Glomerular visceral epithelial cell (primary cell): ENCODE data around the gene SPSB2.
"Not testable (repeated sequence)": the region's sequence is repeated elsewhere in the genome, so short reads cannot be mapped to it uniquely, and the experiment has no call there.

Experiments
- DNase-seq: peaks from one replicate; pipeline ENCODE4 v3.0.0-alpha.2; 2016; ENCODE audit errors: extremely low spot score

The SPSB2 gene

DNA sequence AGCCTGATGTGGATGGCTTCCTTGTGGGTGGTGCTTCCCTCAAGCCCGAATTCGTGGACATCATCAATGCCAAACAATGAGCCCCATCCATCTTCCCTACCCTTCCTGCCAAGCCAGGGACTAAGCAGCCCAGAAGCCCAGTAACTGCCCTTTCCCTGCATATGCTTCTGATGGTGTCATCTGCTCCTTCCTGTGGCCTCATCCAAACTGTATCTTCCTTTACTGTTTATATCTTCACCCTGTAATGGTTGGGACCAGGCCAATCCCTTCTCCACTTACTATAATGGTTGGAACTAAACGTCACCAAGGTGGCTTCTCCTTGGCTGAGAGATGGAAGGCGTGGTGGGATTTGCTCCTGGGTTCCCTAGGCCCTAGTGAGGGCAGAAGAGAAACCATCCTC is 2.8 kb downstream of the SPSB2 start:
- DNase-seq = not testable (repeated sequence)

DNA sequence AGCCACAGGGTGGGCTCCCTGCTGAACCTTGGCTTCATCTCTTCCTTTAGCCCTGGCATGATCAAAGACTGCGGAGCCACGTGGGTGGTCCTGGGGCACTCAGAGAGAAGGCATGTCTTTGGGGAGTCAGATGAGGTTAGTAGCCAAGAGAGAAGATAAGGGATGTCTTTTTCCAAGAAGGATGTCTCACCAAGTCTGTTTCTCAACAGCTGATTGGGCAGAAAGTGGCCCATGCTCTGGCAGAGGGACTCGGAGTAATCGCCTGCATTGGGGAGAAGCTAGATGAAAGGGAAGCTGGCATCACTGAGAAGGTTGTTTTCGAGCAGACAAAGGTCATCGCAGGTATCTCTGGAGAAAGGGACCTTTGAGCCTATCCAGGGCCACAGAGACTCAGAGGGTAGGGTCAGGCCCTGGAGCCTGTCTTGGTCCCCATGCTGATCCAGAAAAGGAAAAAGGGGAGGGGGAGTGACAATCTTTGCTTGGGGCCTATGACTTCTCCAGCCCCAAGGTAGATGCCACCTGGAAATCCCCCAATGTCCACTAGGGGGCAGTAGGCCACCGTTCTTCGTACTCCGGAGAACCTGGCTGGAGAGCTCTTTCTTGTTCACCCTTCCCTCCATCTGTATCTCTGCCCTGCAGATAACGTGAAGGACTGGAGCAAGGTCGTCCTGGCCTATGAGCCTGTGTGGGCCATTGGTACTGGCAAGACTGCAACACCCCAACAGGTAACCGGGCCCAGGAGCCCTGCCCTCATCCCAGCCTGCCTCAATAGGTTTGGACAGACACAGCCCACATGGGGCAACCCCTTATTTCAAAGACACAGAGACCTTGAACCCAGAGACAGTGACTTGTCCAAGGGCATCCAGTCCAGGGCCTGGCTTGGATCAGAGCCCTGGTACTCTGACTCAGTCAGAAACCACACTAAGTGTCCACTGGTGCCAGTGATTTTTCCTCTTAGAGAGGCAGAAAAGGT is 3.8 kb downstream of the SPSB2 start:
- peak; percentile 81 for DNase-seq

DNA sequence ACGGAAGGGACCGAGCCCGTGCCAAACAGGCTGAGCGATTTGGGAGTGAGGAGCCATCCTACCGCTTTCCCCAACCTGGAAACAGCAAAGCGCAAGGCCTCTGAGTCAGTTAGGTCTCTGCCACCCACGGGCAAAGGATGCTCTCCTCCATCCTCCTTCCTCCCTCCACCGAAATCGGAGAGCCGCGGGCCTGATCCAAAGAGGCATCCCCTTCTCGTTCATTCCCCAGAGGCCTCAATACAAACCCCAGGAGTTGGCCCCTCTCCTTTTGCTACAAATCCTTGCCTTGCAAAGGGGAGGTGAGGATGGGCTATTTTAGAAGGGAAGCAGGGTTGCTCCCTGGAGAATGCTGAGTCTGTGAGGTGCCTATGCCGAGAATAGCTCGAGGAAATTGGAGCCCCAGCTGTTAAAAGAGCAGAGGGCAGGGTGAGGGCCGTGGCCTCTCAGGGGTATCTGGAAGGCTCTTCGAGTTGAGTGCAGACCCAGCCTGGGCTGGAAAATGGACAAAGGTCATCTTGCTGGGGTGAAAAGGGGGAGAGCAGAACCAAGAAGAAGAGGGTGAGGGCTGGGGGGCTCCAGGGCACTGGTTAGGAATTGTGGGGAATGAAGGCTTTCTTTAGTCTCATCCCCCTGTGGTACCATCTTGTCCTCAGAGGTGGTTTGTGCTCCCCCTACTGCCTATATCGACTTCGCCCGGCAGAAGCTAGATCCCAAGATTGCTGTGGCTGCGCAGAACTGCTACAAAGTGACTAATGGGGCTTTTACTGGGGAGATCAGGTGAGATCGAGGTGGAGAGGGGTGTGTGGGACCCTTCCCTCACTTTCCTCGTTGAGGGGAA is 4.7 kb downstream of the SPSB2 start:
- DNase-seq = no peak

DNA sequence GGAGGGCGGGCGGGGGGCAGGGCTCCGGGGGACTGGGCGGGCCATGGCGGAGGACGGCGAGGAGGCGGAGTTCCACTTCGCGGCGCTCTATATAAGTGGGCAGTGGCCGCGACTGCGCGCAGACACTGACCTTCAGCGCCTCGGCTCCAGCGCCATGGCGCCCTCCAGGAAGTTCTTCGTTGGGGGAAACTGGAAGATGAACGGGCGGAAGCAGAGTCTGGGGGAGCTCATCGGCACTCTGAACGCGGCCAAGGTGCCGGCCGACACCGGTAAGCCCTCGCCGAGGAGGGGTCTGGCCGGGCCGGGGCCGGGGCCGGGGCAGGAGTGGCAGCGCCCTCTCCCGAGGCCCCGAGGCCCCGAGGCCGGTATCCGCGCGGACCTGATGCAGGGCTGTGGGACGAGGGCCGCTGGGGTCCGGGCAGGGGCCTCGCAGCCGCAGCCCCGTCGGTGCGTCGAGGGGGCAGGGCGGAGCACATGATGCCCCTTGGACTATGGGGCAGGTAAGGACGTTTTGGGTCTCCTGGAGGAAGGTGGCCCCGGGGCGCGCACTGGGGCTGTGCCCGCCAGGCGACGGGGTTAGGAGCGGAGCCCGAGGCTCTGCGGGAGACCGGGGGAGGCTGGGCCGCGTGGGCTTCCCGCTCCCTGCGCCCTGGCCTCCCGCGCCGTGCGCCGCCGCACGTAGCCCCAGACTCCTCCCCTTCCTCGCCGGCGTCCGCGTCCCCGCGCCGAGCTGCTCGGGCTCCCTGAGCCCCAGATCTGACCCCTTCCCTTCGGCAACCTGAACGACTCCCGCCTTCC is 5.5 kb downstream of the SPSB2 start, which contains the start of gene TPI1:
Gene TPI1 (plus strand): TSS at position 119 of the 798 bp plus-strand sequence. CDS start 36 bp downstream, at position 155.
- DNase-seq = peak; percentile 88

DNA sequence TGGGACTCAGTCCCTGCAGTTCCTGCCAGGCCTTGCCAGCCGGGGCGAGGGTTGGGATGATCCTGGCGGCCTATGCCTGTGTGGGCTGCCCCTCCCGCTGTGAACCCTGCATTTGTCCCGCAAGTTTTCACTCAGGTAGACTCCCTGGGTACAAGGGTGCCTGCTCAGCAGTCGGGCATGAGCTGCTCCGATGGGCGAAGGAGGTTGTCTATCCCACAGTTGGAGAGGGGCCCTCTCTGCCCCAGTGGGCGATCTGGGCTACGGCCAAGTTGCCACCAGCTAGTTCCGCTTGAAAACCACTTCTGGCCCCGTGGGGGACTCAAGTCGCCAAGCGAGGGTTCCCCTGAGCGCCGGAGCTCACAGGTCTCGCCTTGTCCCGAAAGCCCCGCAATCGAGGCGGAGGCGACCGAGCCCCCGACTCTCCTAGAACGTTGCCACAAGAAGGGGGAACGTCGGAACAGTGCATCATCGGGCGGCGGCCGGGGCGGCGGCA is 6.1 kb downstream of the SPSB2 start:
- no peak for DNase-seq

DNA sequence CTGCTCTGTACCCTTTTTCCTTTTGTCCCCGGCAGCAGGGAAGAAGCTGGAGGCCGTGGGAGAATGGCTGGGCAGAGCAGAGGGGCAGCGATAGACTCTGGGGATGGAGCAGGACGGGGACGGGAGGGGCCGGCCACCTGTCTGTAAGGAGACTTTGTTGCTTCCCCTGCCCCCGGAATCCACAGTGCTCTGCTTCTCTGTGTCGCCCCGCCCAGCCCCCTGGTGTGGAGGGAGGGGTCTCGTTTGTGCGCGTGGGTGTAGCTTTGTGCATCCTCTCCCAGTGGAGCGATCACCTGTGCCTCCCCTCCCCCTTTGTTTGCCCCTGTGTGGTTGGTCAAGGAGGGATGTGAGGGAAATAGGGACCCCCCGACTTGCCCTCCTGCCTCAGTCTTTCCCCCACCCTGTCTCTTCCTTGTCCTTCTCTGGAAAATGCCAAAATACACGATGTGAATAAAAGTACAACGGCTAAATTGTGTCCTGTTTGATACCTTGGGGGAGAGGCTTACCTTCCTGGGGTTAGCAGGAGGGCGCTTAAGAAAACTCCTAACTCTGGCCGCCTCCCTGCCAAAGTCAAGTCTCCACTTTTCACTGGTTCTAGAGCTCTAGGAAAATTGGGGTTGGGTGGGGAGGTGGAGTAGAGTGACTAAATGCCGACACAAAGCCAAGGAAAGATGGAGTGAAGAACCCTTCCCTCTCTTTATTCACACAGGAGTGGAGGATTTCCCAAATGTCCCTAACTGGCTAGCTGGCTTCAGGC is 6.8 kb downstream of the SPSB2 start:
- DNase-seq = no peak

DNA sequence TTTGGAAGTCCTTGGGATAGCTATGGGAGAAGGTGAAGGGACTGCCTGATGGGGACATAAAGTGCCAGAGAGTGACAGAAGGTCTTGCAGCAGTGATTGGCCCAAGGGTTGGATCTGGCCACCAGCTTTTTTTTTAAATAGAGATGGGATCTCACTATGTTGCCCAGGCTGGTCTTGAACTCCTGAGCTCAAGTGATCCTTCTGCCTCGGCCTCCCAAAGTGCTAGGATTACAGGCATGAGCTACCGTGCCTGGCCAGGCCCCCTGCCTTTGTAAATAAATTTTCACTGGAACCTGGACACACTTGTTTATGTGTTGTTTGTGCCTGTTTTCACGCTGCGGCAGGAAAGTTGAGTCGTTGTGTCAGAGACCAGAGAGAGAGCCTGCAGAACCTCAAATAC is 7.8 kb downstream of the SPSB2 start:
- not testable (repeated sequence) for DNase-seq

DNA sequence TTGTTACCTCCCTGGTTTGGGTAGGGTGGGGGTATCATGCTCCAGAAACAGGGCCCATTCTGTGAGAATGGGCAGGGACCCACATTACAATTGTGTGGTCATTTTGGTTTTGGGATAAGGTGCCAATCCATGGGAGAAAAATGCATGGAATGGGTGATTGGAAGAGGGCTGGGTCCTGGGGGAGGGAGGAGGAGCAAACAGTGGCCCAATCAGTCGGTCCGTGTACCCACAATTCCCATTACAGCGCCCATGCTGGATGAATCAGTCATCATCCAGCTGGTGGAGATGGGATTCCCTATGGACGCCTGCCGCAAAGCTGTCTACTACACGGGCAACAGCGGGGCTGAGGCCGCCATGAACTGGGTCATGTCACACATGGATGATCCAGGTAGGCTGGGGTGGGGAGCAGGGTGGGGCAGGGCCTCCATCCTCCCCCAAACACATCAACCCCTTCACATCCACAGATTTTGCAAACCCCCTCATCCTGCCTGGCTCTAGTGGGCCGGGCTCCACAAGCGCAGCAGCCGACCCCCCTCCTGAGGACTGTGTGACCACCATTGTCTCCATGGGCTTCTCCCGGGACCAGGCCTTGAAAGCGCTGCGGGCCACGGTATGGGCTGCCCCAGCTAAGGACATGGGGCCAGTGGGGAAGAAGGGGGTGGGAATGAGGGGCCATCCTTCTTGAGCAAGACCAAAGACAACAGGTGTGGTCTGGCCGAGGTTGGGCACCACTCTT is 9.3 kb downstream of the SPSB2 start:
- DNase-seq = no peak

DNA sequence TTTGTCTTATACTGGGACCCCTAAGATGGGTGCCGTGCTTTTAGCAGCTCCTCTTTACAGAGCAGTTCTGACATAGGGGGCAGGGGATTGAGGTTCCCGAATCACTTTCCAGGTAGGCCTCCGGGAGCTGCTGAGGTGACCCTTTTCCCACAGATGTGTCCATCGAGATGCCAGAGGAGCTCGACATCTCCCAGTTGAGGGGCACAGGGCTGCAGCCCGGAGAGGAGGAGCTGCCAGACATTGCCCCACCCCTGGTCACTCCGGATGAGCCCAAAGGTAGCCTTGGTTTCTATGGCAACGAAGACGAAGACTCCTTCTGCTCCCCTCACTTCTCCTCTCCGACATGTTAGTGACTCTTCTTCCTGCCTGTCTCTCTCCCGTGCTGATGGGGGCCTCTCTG is 10.1 kb downstream of the SPSB2 start:
- no peak for DNase-seq

DNA sequence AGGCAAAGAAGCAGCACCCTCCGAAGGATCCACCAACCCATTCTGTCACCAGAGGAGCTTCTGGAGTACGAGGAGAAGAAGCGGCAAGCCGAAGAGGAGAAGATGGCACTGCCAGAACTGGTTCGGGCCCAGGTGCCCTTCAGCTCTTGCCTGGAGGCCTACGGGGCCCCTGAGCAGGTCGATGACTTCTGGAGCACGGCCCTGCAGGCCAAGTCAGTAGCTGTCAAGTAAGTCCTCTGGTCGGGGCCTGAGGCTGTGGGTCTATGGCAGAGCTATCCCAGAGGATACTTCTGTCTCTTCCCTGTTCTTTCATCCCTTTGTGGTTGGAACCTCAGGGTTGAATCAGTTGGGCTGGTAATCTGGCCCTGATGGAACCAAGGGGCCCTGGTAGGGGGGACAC is 11.7 kb downstream of the SPSB2 start:
- DNase-seq = no peak

DNA sequence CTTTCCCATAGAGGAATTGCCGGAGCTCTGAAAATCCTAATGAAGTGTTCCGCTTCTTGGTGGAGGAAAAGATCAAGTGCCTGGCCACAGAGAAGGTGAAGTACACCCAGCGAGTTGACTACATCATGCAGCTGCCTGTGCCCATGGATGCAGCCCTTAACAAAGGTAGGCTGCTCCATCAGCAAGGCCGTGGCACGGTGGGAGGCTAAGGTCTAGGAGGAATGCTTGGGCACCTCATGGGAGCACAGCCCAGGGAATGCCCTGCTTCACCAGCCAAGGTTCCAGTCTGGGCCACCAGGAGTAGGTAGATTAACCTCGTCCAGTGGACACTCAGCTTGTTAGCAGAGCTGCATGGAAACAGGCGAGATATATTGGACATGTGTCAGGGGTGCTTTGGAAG is 12.2 kb downstream of the SPSB2 start:
- no peak for DNase-seq

DNA sequence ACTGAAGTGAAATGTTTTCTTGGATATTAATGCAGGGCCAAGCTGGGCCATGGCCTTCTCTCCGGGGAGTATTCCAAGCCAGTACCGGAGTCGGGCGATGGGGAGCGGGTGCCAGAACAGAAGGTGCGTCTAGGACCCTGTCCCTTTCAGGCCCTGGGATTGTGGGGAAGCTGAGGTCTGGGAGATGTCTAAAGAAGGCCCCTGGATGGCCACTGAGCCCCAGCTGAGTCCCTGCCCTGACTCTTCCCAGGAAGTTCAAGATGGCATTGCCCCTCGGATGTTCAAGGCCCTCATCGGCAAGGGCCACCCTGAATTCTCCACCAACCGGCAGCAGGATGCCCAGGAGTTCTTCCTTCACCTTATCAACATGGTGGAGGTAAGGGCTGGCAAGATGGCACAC is 13.0 kb downstream of the SPSB2 start:
- DNase-seq = no peak

DNA sequence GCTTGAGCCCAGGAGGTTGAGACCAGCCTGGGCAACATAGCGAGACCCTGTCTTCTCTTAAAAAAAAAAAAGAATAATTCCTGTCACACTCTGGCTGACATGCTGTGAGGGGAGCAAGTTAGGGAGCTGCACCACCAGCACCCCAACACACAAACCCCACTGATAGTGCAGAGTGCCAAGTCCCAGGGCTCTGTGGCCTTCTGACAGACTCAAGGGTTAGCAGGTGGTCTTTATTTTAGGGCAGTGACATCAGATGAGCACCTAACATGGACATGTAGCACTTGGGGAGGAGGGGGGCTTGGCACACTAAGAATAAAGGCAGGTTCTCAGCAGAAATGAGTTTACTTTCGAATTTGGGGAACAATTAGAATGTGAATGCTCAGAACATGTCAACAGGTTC is 14.3 kb downstream of the SPSB2 start:
- no peak for DNase-seq

DNA sequence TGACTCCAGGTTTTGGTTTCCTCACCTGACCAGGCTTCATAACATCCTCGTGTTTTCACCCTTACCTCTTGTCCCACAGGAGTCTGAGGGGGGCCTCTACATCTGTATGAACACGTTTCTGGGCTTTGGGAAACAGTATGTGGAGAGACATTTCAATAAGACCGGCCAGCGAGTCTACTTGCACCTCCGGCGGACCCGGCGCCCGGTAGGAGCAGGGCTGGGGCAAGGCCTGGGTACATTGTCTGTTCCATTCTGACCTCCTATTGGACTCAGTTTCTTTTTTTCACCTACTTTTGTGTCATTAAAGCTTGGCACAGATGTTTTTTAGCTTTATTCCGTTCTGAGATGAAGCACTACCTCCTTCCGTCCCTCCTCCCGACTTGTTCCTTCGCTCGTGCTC is 17.8 kb downstream of the SPSB2 start:
- DNase-seq = no peak

DNA sequence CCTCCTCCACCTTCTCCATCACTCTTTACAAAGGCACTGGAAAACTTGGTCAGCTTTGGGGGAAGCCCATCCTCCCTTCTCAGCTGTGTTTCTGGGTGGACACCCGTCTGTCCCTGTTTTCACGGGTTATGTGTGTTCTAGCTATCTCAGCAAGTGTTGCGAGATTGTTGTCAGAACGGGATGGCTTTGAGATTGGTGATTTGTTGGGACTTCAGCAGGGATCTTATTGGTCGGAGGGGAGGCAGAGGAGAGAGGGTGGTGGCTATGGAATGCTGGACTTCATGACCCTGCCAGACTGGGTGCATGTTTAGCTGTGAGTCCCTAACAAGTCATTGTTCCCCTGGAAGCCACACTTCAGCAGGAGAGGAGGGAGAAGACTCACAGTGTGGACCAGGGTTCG is 19.1 kb downstream of the SPSB2 start:
- no peak for DNase-seq

DNA sequence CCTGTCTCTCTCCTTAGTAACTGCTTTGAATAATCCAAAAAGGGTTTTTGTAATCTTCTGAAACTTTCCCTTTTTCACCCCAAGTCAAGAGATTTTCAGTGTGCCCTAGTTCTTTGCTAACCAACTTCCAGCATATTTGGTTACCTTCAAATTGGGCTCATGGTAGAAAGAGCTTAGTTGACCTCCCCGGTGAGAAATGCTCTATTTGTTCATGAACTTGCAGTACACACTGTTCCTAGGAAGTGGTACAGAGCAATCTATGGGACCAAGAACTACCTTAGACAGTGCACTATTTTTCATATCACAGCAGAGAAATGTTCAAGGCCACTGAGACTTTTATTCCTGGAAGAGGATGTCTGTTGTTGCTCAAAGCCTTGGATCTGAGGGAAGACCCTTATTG is 19.5 kb downstream of the SPSB2 start:
- DNase-seq = no peak

DNA sequence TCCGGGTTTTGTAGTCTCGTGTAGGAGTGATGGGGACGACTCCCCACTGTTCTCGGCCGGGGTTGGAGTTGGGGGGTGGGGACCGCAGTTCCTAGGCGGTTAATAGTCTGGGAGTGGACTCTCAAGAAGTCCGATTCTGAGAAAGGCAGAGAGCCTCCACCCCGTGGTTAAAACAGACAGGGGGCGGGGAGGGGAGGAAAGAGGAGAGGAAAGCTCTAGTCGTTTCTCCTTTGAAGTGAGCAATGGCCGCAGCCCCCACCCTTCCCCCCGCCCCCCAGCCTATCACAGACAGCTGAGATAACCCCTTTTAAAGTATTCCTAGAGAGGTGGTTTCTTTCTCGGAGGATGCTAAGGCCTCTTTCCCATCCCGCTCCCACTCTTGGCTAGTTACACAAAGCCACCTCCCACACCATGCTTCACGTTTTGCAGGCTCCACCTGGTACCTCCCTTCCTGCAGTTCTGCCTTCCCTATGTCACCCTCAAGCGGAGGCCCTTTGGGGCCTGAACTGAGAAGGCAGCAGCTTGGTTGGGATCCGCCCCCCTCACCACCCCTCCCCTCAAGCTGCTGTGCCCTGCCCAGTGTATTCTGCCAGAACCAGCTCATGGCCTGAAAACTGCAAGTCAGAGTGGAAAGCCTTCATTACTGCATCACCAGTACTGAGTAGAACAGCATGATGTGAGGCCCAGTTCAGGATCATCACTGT is 20.3 kb downstream of the SPSB2 start:
- DNase-seq = peak; percentile 69

DNA sequence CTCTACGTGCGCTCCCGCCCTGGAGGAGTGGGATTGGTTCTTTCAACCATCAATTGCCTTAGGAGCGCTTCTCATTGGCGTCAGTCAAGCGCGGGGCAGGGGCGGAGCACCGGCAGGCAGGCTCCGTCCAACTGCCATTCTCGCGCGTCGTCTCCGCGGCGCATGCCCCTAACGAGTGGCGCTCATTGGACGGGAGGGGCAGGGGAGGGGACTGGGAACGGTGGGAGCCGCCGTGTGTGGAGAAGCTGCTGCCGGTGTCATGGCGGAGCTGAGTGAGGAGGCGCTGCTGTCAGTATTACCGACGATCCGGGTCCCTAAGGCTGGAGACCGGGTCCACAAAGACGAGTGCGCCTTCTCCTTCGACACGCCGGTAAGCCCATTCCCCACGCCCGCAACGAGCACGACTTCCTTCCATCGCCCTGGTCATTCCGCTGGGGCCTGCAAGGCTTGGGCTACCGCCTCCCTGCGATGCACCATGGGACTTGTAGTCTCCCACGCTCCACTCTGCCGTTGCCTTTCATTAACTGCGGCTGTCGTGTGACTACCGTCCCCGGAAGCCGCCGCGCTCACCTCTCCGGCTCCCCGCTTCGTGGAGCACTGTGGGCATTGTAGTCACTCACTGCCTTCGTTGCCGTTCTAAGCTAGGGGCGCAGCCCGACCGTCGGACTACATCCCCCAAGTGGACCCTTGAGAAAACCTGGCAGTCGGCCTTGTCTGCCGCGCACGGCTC is 21.0 kb downstream of the SPSB2 start, which contains the start of gene USP5:
Gene USP5 (plus strand): TSS at position 230 of the 730 bp plus-strand sequence. CDS start 30 bp downstream, at position 260.
- DNase-seq = peak; percentile 99
